Skeletal muscle tissue (tissue), 4 donors: ENCODE measurements around the gene CIART. TPM values are rescaled to one million over a fixed set of nuclear protein-coding genes. Genes with fewer than 3 reads are reported as not detected.
A peak's percentile ranks its signal among the peaks of the same experiment; 100 is the strongest.
"Not testable (repeated sequence)": the region's sequence is repeated elsewhere in the genome, so short reads cannot be mapped to it uniquely, and the experiment has no call there.

ENCODE experiments used
- H3K27ac ChIP-seq: one replicate; pipeline ENCODE4 v1.7.0; 2013; ENCODE audit warnings: mild to moderate bottlenecking, low read depth, low read length, inconsistent platforms
- H3K27me3 ChIP-seq, 3 donors: one replicate each; pipeline ENCODE4 v1.7.0; 2013; ENCODE audit warnings: low read length in 3 of 3; ENCODE audit not compliant: control insufficient read depth in 3 of 3, insufficient read depth in 3 of 3
- H3K36me3 ChIP-seq, 3 donors: one replicate each; pipeline ENCODE4 v1.7.0; 2013; ENCODE audit warnings: low read length in 3 of 3; ENCODE audit not compliant: control insufficient read depth in 3 of 3, insufficient read depth in 3 of 3
- H3K4me1 ChIP-seq, 3 donors: one replicate each; pipeline ENCODE4 v1.7.0; 2013; ENCODE audit warnings: low read length in 3 of 3, mild to moderate bottlenecking in 3 of 3; ENCODE audit not compliant: control insufficient read depth in 3 of 3, insufficient read depth in 3 of 3
- H3K4me3 ChIP-seq, 3 donors: one replicate each; pipeline ENCODE4 v1.7.0; 2013; ENCODE audit warnings: low read length in 3 of 3
- H3K9ac ChIP-seq, 3 donors: one replicate each; pipeline ENCODE4 v1.7.0; 2013; ENCODE audit warnings: low read length in 3 of 3, mild to moderate bottlenecking in 3 of 3, moderate library complexity in 2 of 3, low read depth in 1 of 3
- H3K9me3 ChIP-seq, 3 donors: one replicate each; pipeline ENCODE4 v1.7.0; 2013; ENCODE audit warnings: low read length in 3 of 3; ENCODE audit not compliant: control insufficient read depth in 3 of 3
- total RNA-seq: library from RNA; depleted of rRNA; stranded (reverse); fragments of >200 nt; gene quantifications from one replicate; pipeline ENCODE4 v1.2.3, GENCODE V29; 2014
- donor health status: Osteomylitis.

CIART gene
- total RNA-seq, 1 donor from 2014 or later, result 2.1 TPM

DNA sequence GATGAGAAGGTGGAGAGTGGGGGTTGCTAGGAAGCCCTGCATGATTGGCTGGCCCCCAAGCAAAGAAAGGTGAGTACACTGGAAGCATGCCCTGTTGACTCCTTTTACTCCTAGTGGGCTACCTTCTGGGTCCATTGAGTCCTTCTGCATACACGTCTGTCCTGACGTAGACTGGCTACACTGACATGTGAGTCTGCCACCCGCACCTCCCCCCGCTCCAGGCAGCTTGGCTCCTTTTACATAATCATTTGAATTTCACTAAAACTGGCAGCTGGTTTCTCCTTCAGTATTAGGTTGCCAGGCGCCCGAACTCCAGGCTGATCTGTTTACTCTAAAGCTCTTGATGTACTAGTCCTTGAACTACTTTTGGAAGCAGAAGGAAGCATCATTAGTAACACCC is 20.0 kb downstream of the CIART start:
- Histone ChIP-seq H3K9ac (no peak overlapping the region), H3K36me3 (peaks cover 10 to 32% (median 24%) of the 10 kb centered on the region in 3 donors), H3K4me3 (no peak overlapping the region), H3K27ac (no peak overlapping the region), H3K27me3 (no peaks in the 10 kb centered on the region), H3K4me1 (no peaks in the 10 kb centered on the region), H3K9me3 (no peaks in the 10 kb centered on the region)

DNA sequence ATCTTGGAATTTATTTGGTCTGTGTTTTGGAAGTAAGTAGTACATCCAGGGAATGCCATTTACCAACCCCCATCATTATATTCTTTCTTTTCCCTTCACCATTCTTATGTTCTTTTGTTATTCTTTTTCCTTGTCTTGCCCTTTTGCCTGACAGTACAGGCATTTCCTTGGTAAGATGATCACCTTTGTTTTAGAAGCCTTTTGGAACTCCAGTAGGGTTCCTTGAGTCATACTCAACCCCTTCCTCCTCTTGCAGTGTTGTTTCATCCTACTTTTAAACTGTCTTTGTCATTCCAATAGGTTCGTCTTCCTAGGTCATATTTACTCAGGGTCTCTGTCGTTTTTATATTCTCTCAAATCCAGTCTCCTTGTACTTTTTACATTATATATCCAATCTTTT is 20.5 kb downstream of the CIART start:
- Histone ChIP-seq H3K27ac (no peak overlapping the region), H3K27me3 (no peaks in the 10 kb centered on the region), H3K4me3 (no peak overlapping the region), H3K36me3 (peaks cover 10 to 33% (median 27%) of the 10 kb centered on the region in 3 donors), H3K9ac (no peak overlapping the region), H3K4me1 (no peaks in the 10 kb centered on the region), H3K9me3 (no peaks in the 10 kb centered on the region)

DNA sequence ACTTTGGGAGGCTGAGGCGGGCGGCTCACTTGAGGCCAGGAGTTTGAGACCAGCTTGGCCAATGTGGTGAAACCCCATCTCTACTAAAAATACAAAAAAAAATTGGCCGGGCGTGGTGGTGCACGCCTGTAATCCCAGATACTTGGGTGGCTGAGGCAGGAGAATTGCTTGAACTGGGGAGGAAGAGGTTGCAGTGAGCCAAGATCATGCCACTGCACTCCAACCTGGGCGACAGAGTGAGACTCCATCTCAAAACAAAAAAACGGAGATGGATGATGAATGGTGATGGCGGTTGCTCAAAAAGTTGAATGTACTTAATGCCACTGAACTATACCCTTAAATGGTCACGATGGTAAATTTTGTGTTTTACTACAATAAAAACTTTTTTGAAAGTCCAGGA is 26.2 kb downstream of the CIART start:
- H3K4me1 ChIP-seq, H3K9me3 ChIP-seq, H3K27me3 ChIP-seq, H3K27ac ChIP-seq, H3K9ac ChIP-seq, H3K4me3 ChIP-seq: not testable (repeated sequence)
- H3K36me3 ChIP-seq, result peaks cover 6 to 17% (median 6%) of the 10 kb centered on the region in 3 donors

DNA sequence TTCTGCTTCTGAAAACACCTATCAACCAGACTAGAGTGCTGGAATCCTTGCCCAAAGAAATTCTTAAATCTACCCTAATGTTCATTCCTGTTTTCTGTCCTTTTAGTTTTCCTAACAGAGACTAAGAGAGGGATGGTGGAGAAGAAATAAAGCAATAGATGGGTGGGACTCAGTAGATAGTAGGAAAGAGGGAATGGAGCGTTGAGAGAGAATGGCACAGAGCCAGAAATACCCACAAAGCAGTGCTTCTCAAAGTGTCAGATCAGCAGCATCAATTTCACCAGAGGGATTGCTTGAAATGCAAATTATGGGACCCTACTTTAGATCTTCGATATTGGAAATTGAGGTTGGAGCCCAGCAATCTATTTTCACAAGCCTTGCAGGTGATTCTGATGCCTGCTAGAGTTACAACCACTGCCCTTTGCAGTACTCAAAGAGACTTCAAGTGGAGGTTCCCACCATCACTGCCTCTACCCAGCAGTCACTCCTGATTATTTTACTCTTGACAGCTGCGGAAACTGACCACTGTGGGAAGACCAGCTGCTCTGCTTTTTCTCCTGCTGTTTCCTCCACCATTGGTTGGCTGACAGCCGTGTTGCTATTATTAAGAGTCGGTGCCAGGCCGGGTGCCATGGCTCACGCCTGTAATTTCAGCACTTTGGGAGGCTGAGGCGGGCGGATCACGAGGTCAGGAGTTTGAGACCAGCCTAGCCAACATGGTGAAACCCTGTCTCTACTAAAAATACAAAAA is 27.6 kb downstream of the CIART start:
- no peaks in the 10 kb centered on the region for H3K27me3 ChIP-seq
- peaks cover 5 to 11% (median 6%) of the 10 kb centered on the region in 3 donors for H3K36me3 ChIP-seq
- H3K9ac ChIP-seq, result no peak overlapping the region

DNA sequence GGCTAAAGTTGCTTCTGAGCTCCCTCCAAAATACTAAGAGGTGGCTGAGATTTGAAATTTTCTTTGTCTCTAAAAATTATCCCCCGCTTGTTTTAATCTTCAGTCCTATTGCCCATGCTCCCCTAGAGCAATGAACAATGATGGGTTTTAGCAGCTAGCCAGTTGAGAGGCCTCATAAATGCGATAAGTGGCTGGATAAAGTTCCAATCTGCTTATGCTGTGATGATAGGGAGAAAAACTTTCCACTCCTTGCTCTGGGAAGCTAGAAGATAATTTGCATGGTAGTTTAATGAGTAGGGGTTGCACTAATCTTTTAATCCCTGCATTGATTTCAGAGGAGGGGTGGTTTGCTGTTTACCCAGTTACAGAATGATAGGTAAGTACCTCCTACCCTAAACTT is 29.4 kb downstream of the CIART start:
- no peaks in the 10 kb centered on the region for H3K9me3 ChIP-seq
- H3K4me3 ChIP-seq, result no peak overlapping the region
- H3K4me1 ChIP-seq, result no peaks in the 10 kb centered on the region
- peaks cover 4 to 11% (median 5%) of the 10 kb centered on the region in 3 donors for H3K36me3 ChIP-seq
- no peaks in the 10 kb centered on the region for H3K27me3 ChIP-seq
- no peak overlapping the region for H3K27ac ChIP-seq
- no peak overlapping the region for H3K9ac ChIP-seq

More for the DNA sequence above, 27.6 kb downstream of the CIART start:
- no peak overlapping the region for H3K27ac ChIP-seq
- no peaks in the 10 kb centered on the region for H3K4me1 ChIP-seq
- H3K4me3 ChIP-seq, result no peak overlapping the region
- no peaks in the 10 kb centered on the region for H3K9me3 ChIP-seq

DNA sequence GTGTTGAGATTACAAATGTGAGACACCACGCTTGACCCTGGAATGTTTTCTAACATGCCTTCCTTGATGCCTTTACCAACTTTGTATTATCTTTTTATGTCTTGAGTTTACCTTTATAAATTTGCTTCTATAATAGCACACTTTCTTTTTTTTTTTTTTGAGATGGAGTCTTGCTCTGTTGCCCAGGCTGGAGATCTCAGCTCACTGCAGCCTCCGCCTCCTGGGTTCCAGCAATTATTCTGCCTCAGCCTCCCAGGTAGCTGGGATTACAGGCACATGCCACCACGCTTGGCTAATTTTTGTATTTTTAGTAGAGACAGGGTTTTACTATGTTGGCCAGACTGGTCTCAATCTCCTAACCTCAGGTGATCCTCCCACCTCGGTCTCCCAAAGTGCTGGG is 32.3 kb downstream of the CIART start:
- H3K4me1 ChIP-seq, H3K9ac ChIP-seq, H3K9me3 ChIP-seq, H3K4me3 ChIP-seq, H3K27me3 ChIP-seq, H3K27ac ChIP-seq, H3K36me3 ChIP-seq: not testable (repeated sequence)

DNA sequence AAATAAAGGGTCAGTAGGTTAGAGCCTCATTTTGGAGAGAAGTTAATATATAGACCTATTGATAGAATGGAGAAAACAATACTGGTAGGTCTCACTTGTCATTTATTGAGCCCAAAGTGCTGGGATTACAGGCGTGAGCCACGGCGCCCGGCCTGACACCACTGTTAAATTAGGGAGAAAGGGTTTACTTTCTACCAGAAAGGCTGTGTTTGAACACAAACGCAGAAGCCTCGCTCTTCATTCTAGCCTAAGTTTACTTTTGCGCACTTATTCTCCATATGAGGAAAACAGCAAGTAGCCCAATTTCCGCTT is 38.3 kb downstream of the CIART start:
- Histone ChIP-seq H3K9ac (peak overlapping the region in 1 of 3 donors; percentile 92), H3K9me3 (no peaks in the 10 kb centered on the region), H3K4me1 (peaks cover 6 to 14% (median 7%) of the 10 kb centered on the region in 3 donors)

DNA sequence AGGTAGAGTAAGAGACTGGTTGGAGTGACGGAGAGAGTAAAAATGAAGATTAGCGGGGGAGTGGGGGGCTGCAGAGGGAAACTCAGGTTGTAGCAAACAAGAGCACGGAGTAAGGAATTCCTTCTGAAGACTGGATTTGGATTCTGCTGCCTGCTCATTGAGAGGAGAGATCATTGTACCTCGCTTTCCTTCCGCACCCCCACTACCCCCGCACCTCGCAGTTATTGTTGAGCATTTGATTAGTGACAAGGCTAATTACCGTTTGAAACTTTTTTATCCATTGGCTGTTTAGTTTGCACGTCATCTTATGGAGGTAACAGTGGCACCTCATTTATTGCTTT is 39.4 kb downstream of the CIART start:
- Histone ChIP-seq H3K36me3 (peaks cover 15 to 22% (median 17%) of the 10 kb centered on the region in 3 donors), H3K27me3 (no peaks in the 10 kb centered on the region), H3K27ac (peak overlapping the region; percentile 89), H3K4me1 (peaks cover 6 to 14% (median 7%) of the 10 kb centered on the region in 3 donors), H3K9me3 (no peaks in the 10 kb centered on the region), H3K4me3 (peak overlapping the region; percentile 94 to 98 (median 97)), H3K9ac (peak overlapping the region; percentile 92 to 93 (median 92))

More for the DNA sequence above, 38.3 kb downstream of the CIART start:
- peaks cover 5 to 10% (median 6%) of the 10 kb centered on the region in 3 donors for H3K36me3 ChIP-seq
- peak overlapping the region; percentile 89 for H3K27ac ChIP-seq
- H3K4me3 ChIP-seq, result peak overlapping the region; percentile 94 to 98 (median 97)
- H3K27me3 ChIP-seq, result no peaks in the 10 kb centered on the region

DNA sequence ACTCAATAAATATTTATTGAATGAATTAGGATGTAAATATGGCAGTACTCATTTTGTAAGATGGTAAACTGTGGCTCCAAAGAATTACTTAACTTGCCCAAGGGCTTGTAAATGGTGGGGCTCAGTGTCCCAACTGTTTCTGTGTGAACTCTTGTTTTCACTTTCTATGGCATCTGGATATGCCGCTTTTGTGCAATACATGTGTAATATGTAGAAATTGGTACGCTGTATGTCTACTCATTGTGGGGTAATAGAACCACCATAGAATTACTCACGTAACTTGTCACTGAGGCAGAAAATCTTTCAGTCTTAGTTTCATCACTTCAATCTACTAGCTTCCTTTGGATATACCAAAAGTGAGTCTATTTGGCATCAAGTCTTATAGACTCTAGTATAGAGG is 40.0 kb downstream of the CIART start:
- Histone ChIP-seq H3K36me3 (peaks cover 20 to 25% (median 20%) of the 10 kb centered on the region in 3 donors), H3K4me1 (peaks cover 6 to 14% (median 7%) of the 10 kb centered on the region in 3 donors), H3K9me3 (no peaks in the 10 kb centered on the region), H3K27ac (peak overlapping the region; percentile 89), H3K9ac (peak overlapping the region; percentile 92 to 93 (median 92)), H3K27me3 (no peaks in the 10 kb centered on the region), H3K4me3 (peak overlapping the region; percentile 94 to 98 (median 97))

DNA sequence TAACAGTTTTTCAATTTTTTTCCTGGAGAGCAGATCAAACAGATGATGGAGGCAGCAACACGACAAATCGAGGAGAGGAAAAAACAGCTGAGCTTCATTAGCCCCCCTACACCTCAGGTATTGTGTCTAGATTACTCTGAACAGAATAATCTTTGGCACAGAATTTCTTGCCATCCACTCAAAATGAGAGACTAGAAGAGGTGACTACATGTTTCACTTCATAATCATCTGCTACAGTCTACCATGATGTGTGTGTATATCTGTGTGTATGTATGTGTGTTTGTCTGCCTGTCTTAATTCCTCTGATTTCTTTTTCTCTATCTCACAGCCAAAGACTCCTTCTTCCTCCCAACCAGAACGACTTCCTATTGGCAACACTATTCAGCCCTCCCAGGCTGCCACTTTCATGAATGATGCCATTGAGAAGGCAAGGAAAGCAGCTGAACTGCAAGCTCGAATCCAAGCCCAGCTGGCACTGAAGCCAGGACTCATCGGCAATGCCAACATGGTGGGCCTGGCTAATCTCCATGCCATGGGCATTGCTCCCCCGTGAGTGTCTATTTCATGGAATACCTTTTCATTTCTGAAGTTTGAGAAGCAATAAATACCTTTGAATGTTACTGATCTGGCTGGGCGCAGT is 50.4 kb downstream of the CIART start:
- Histone ChIP-seq H3K4me1 (no peaks in the 10 kb centered on the region), H3K9ac (no peak overlapping the region), H3K9me3 (no peaks in the 10 kb centered on the region), H3K4me3 (no peak overlapping the region), H3K27me3 (no peaks in the 10 kb centered on the region), H3K36me3 (peaks cover 51 to 71% (median 56%) of the 10 kb centered on the region in 3 donors), H3K27ac (no peak overlapping the region)
